ENCODE data around the gene ABCC4.

Gene ABCC4

DNA sequence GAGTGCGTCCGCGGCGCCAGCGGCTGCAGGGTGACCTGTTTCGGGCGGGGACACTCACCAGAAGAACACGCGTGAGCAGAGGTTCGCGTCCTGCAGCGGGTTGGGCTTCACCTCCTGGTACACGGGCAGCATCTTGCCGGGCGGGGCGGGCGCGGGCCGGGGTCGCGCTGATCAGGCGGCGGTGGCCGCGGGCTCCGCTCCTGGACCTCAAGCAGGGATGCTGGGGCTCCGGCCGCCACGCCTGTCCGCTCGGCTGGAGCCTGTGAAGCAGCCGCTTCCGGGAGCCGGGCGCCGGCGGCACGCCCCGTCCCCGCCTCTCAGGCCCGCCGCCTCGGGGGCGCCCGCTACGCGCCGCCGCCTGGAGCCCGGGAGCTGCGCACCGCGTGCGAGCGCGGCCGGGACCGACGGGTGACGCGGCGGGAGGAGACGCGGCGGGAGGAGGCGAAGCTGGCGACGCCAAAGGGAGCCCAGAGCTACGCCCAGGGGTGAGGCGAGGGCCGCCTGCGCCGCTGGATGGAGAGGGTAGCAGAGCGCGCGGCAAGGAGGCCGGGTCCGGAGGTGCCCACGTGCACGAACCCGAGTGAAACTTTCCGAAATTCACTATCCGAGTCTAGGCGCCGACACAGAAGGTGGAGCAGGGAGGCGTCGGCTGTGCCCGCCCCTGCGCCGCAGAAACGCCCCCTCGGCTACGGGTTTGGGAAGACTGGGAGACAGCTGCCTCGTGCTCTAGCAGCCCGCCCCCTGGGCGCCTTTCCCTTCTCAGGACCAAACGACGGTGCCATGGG, at the start of gene ABCC4:
Gene ABCC4 (minus strand): TSS at position 269 of the 785 bp plus-strand sequence. CDS start 137 bp downstream, at position 132.
- DNase-seq (ENCODE audit: low spot score) = peak; percentile 92

GRCh38 chr13:95349267-95349666, 48.0 kb upstream of the ABCC4 start:
- DNase-seq (ENCODE audit: low spot score) = no peak

DNA sequence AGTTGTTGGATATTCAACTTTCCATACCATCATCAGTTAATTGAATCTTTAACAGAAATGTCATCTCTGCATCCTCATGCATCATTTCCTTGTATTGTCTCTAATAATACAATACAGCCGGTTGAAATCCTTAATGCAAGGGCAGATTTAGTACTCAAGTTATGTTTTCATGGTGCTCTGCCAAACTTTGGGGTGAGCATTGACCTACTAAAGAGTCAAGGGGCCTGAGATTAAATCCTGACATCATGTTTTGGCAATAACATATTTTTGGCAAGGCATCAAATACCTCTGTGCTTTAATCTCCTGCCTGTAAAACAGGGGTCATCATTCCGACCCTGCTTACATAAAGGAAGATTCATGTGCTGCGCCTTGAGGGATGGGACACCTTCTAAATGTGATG, 42.7 kb upstream of the ABCC4 start:
- no peak for DNase-seq (ENCODE audit: low spot score)

GRCh38 chr13:95341441-95341840, 40.2 kb upstream of the ABCC4 start:
- DNase-seq (ENCODE audit: low spot score) = no peak

- no peak for DNase-seq (ENCODE audit: low spot score)
Observed at GRCh38 chr13:95338905-95339304, 37.7 kb upstream of the ABCC4 start.

DNA sequence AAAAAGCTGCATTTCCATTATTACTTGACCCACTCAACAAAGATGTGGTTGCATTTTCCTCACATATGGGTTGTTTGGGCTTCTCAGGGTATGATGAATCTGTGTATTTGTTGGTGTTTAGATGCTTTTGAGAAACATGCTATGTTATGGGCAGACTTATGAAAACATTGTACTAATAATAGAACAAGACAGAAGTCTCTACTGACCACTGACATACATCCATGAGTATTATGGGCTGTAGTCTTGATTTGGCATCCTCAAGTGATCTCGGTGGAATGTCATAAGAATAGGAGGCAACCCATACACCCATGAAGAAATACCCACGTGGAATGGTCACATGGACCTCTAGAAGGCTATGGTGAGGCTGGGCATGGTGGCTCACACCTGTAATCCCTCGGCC, 36.3 kb upstream of the ABCC4 start:
- no peak for DNase-seq (ENCODE audit: low spot score)

- no peak for DNase-seq (ENCODE audit: low spot score)
Observed at GRCh38 chr13:95335667-95336066, 34.4 kb upstream of the ABCC4 start.

DNA sequence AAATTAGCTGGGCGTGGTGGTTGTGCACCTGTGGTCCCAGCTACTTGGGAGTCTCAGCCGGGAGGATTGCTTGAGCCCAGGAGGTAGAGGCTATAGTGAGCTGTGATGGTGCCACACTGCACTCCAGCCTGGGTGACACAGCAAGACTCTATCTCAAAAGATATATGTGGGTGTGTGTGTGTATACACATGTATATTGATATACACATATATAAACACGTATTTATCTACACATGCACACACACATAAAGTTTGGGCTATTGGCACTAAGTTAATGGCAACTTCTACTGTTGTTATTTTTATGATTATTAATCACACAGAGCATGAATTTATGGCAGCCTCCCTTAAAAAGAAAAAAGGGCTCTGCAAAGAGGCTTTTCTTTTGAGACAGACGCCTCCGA, 27.1 kb upstream of the ABCC4 start:
- no peak for DNase-seq (ENCODE audit: low spot score)

- no peak for DNase-seq (ENCODE audit: low spot score)
Observed at GRCh38 chr13:95327190-95327589, 25.9 kb upstream of the ABCC4 start.

GRCh38 chr13:95326695-95327094, 25.4 kb upstream of the ABCC4 start:
- DNase-seq (ENCODE audit: low spot score) = no peak

DNA sequence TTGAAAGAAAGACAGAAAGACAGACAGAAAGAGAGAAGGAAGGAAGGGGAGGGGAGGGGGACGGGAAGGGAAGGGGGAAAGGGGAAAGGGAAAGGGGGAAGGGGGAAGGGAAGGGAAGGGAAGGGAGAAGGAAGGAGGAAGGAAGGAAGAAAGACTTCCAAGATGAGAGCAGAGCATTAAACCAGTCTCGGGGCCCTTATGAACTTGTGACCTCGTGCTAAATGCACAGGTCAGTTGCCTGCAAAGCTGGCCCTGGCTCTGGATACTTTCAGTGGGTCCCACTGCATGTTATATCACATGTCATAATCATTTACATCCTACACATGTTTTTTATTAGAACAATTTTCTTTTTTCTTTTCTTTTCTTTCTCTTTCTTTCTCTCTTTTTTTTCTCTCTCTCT, 24.2 kb upstream of the ABCC4 start:
- DNase-seq (ENCODE audit: low spot score) = no peak

GRCh38 chr13:95323930-95324662, 22.8 kb upstream of the ABCC4 start:
- DNase-seq (ENCODE audit: low spot score) = no peak

GRCh38 chr13:95319551-95320274, 18.5 kb upstream of the ABCC4 start:
- DNase-seq (ENCODE audit: low spot score) = no peak

DNA sequence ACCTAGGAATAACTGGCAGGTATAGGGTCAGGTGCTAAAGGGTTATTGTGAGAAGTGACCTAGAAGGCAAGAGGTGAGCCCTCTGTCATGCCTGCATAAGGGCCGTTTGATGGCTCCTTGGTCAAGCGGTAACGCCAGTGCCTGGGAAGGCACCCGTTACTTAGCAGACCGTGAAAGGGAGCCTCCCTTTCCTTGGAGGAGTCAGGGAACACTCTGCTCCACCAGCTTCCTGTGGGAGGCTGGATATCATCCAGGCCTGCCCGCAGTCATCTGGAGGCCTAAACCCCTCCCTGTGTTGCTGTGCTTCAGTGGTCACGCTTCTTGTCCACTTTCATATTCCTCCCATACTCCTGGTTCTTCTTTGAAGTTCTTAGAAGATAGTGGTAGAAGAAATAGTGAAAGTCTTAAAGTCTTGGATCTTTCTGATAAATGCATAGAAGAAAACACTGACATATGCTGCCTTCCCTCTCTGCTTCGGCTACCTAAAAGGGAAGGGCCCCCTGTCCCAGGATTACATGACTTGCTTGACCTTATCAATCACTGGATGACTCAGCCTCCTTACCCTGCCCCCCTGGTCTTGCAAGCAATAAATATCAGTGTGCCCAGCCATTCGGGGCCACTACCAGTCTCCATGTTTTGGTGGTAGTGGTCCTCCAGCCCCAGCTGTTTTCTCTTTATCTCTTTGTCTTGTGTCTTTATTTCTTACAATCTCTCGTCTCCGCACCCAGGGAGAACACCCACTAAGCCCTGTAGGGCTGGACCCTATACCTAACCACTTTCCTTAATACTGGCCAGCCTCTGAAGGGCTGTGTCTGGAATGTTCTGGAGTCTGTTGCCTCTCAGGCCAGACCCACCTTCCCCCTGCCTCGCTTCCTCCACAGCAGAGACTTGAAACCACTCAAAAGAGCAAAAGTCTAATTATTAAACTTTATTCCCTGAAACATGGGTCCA, 16.1 kb upstream of the ABCC4 start:
- DNase-seq (ENCODE audit: low spot score) = no peak

DNA sequence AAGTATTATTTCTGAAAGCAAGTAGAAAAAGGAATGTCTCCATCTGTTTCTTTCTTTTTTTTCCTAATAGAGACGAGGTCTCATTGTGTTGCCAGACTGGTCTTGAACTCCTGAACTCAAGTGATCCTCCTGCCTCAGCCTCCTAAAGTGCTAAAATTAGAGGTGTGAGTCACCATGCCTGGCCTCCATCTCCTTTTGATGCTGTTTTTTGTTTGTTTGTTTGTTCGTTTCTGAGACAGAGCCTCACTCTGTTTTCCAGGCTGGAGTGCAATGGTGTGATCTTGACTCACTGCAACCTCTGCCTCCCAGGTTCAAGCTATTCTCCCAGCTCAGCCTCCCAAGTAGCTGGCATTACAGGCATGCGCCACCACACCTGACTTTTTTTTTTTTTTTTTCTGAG, 14.5 kb upstream of the ABCC4 start:
- no peak for DNase-seq (ENCODE audit: low spot score)

- DNase-seq (ENCODE audit: low spot score) = no peak
Observed at GRCh38 chr13:95307507-95307906, 6.3 kb upstream of the ABCC4 start.

GRCh38 chr13:95304453-95304852, 3.2 kb upstream of the ABCC4 start:
- DNase-seq (ENCODE audit: low spot score) = no peak

DNA sequence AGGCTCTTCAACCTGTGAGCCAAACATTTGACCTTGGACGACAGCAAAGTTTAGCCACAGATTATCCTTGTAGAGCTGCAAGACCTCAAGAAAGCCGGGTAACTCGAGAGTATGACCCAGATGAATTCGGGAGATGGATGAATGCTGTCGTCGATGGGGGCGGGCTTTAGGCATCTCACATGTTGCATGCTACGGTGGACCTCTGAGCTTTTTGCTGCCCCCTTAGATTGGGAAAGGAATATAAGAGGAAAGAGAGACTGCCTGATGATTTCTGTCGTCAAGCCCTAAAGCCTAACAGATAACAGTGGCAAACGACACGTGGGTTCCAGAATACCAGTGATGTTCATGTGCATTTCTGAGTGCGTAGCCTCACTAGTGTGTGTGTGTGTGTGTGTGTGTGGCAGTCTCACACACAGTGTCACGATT, 730 bp upstream of the ABCC4 start:
- peak; percentile 55 for DNase-seq (ENCODE audit: low spot score)

DNA sequence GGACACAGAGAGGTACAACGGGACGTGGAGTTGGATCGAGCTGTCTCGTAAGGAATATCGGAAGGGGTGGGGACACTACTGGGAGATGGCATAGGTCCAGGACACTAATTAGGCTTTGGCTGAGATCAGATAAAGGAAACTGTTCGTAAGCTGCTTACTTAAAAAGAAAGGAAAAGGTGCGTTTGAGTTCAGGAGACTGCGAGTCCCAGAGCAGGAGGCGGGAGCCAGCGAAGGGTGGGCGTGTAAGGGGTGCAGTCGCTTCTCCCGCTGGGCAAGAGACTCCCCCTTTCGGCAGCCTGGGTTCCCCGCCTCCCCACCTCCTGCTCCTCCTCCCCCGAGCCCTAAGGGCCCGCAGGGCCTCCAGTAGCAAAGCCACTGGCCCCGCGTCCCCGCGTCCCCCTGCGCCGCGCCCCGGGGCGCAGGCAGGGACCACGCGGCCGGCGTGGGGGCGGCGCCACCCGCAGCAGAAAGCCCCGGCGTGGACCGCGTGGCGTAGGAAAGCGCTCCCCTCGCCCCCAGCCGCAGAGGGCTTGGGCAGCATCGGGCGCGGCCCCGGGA, 547 bp downstream of the ABCC4 start:
- peak; percentile 61 for DNase-seq (ENCODE audit: low spot score)

- no peak for DNase-seq (ENCODE audit: low spot score)
Observed at GRCh38 chr13:95298971-95299621, 2.2 kb downstream of the ABCC4 start.
